HG03064 (cell line): ENCODE results near the gene TRAPPC10.
"Not testable (repeated sequence)": the region's sequence is repeated elsewhere in the genome, so short reads cannot be mapped to it uniquely, and the experiment has no call there.

Experiments used
- ATAC-seq: cut with Tn5 transposase; IDR thresholded peaks from one replicate; pipeline ENCODE4 v1.9.1; 2021; ENCODE audit warnings: low read depth; ENCODE audit not compliant: unreplicated experiment

The TRAPPC10 gene

GRCh38 chr21:44134732-44135131 is 122.6 kb downstream of the TRAPPC10 start:
- ATAC-seq = not testable (repeated sequence)

- ATAC-seq = not testable (repeated sequence)
Observed at GRCh38 chr21:44138039-44138438, 125.9 kb downstream of the TRAPPC10 start.

GRCh38 chr21:44139787-44140551 is 127.9 kb downstream of the TRAPPC10 start:
- not testable (repeated sequence) for ATAC-seq

- not testable (repeated sequence) for ATAC-seq
Observed at GRCh38 chr21:44140552-44140932, 128.4 kb downstream of the TRAPPC10 start.

- not testable (repeated sequence) for ATAC-seq
Observed at GRCh38 chr21:44142470-44142869, 130.4 kb downstream of the TRAPPC10 start.

GRCh38 chr21:44143380-44143779 is 131.3 kb downstream of the TRAPPC10 start:
- ATAC-seq = not testable (repeated sequence)

- ATAC-seq = not testable (repeated sequence)
Observed at GRCh38 chr21:44143996-44144395, 131.9 kb downstream of the TRAPPC10 start.

GRCh38 chr21:44144784-44145602 is 132.9 kb downstream of the TRAPPC10 start:
- not testable (repeated sequence) for ATAC-seq

GRCh38 chr21:44145616-44146015 is 133.5 kb downstream of the TRAPPC10 start:
- not testable (repeated sequence) for ATAC-seq

GRCh38 chr21:44147108-44147507 is 135.0 kb downstream of the TRAPPC10 start:
- not testable (repeated sequence) for ATAC-seq

- ATAC-seq = not testable (repeated sequence)
Observed at GRCh38 chr21:44150255-44150654, 138.1 kb downstream of the TRAPPC10 start.

GRCh38 chr21:44153214-44153888 is 141.2 kb downstream of the TRAPPC10 start:
- not testable (repeated sequence) for ATAC-seq

- ATAC-seq = not testable (repeated sequence)
Observed at GRCh38 chr21:44153889-44154228, 141.8 kb downstream of the TRAPPC10 start.

GRCh38 chr21:44154816-44155230 is 142.7 kb downstream of the TRAPPC10 start:
- ATAC-seq = not testable (repeated sequence)

- not testable (repeated sequence) for ATAC-seq
Observed at GRCh38 chr21:44155231-44155993, 143.3 kb downstream of the TRAPPC10 start.

- ATAC-seq = not testable (repeated sequence)
Observed at GRCh38 chr21:44155994-44156380, 143.9 kb downstream of the TRAPPC10 start.
